ENCODE data around the gene HMGXB4. TPM values are rescaled to one million over a fixed set of nuclear protein-coding genes. Genes with fewer than 3 reads are reported as not detected.
A peak's percentile ranks its signal among the peaks of the same experiment; 100 is the strongest.

HMGXB4 gene
- total RNA-seq, 1 experiment from 2014 or later: 27.2 TPM

GRCh38 chr22:35225010-35225409 lies 32.3 kb upstream of the HMGXB4 start:
- Mint-ChIP-seq H3K27me3 (ENCODE audit: insufficient read depth, unreplicated experiment) (peaks cover 26% of the 10 kb centered on the region), H3K4me1 (ENCODE audit: insufficient read depth, unreplicated experiment) (no peaks in the 10 kb centered on the region), H3K27ac (ENCODE audit: low read depth, unreplicated experiment) (no peak overlapping the region), H3K36me3 (ENCODE audit: insufficient read depth, unreplicated experiment) (no peaks in the 10 kb centered on the region), H3K9me3 (ENCODE audit: unreplicated experiment) (no peaks in the 10 kb centered on the region), H3K4me3 (ENCODE audit: unreplicated experiment) (no peak overlapping the region)
- CTCF ChIA-PET: interaction anchor here (0.6 kb wide), 1 partner anchor 75 kb away, joined by 5 read pairs; no protein-coding TSS in a partner anchor
- no TSS peak for BruUV-seq (replicated peaks)
- TF ChIP-seq CTCF (IDR thresholded peaks at IDR 0.05; ENCODE audit: unreplicated experiment): no peak
- DNase-seq (ENCODE audit: unreplicated experiment): no peak
- POLR2A ChIA-PET: no interaction called here
- intact Hi-C loops (cut with micrococcal nuclease): no loop called here

DNA sequence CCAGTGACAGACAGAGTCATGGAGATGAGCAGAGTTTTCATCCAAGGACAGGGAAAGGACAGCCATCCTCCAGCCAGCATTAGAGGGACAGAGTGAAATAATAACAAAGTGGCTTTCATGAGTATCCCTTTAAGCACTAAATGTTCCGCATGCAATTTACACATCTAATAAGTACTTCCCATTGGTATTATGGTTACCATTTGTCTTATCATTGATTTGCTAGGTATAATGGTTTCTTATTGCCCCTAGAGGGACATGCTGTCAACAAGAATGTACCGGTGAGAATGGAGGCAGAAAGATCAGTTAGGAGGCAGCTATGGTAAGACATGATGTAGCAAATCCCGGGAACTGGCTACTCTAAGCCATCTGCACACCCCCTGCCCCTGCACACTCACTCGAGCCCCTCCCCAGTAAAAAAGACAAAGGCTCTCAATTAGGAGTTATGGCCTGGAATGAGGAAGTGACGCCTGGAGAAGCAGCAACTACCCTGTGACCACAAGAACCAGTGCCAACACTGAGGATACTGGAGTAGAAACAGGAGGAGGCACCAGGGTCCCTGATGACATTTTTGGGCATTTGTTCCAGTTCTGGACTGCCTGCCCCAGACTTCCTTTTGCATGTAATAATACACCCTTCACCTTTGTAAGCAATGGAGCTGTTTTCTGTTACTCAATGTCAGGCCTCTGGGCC lies 30.2 kb upstream of the HMGXB4 start:
- no peak for DNase-seq (ENCODE audit: unreplicated experiment)
- H3K27ac Mint-ChIP-seq (ENCODE audit: low read depth, unreplicated experiment): no peak overlapping the region
- no peaks in the 10 kb centered on the region for H3K36me3 Mint-ChIP-seq (ENCODE audit: insufficient read depth, unreplicated experiment)
- BruUV-seq (replicated peaks): no TSS peak
- no peak overlapping the region for H3K4me3 Mint-ChIP-seq (ENCODE audit: unreplicated experiment)
- H3K27me3 Mint-ChIP-seq (ENCODE audit: insufficient read depth, unreplicated experiment): peaks cover 34% of the 10 kb centered on the region
- CTCF ChIA-PET: interaction anchor here (1.3 kb wide), 1 partner anchor 1304 kb away, joined by 7 read pairs; no protein-coding TSS in a partner anchor
- intact Hi-C loops (cut with micrococcal nuclease): no loop called here
- no peaks in the 10 kb centered on the region for H3K9me3 Mint-ChIP-seq (ENCODE audit: unreplicated experiment)
- POLR2A ChIA-PET: no interaction called here
- H3K4me1 Mint-ChIP-seq (ENCODE audit: insufficient read depth, unreplicated experiment): no peaks in the 10 kb centered on the region
- no peak for TF ChIP-seq CTCF (IDR thresholded peaks at IDR 0.05; ENCODE audit: unreplicated experiment)

GRCh38 chr22:35229865-35230264 lies 27.4 kb upstream of the HMGXB4 start:
- TF ChIP-seq CTCF (IDR thresholded peaks at IDR 0.05; ENCODE audit: unreplicated experiment): no peak
- Mint-ChIP-seq H3K36me3 (ENCODE audit: insufficient read depth, unreplicated experiment) (no peaks in the 10 kb centered on the region), H3K27me3 (ENCODE audit: insufficient read depth, unreplicated experiment) (peaks cover 48% of the 10 kb centered on the region), H3K27ac (ENCODE audit: low read depth, unreplicated experiment) (no peak overlapping the region), H3K4me3 (ENCODE audit: unreplicated experiment) (no peak overlapping the region), H3K4me1 (ENCODE audit: insufficient read depth, unreplicated experiment) (no peaks in the 10 kb centered on the region), H3K9me3 (ENCODE audit: unreplicated experiment) (no peaks in the 10 kb centered on the region)
- BruUV-seq (replicated peaks): no TSS peak
- ChIA-PET CTCF (interaction anchor here (0.6 to 2.7 kb wide), 12 partner anchors 10 to 1929 kb away, joined by 3 to 19 read pairs (median 3); no protein-coding TSS in a partner anchor), POLR2A (no interaction called here)
- intact Hi-C loops (cut with micrococcal nuclease): loop anchor here (2.0 to 5.0 kb wide), 2 partner anchors 1711 to 1928 kb away; no protein-coding TSS in a partner anchor
- no peak for DNase-seq (ENCODE audit: unreplicated experiment)

GRCh38 chr22:35230417-35230816 lies 26.9 kb upstream of the HMGXB4 start:
- DNase-seq (ENCODE audit: unreplicated experiment): no peak
- POLR2A ChIA-PET: no interaction called here
- Mint-ChIP-seq H3K4me1 (ENCODE audit: insufficient read depth, unreplicated experiment) (no peaks in the 10 kb centered on the region), H3K36me3 (ENCODE audit: insufficient read depth, unreplicated experiment) (no peaks in the 10 kb centered on the region), H3K9me3 (ENCODE audit: unreplicated experiment) (no peaks in the 10 kb centered on the region), H3K4me3 (ENCODE audit: unreplicated experiment) (no peak overlapping the region), H3K27me3 (ENCODE audit: insufficient read depth, unreplicated experiment) (peaks cover 48% of the 10 kb centered on the region), H3K27ac (ENCODE audit: low read depth, unreplicated experiment) (no peak overlapping the region)
- TF ChIP-seq CTCF (IDR thresholded peaks at IDR 0.05; ENCODE audit: unreplicated experiment): no peak
- CTCF ChIA-PET: interaction anchor here (0.8 to 2.7 kb wide), 14 partner anchors 8 to 1929 kb away, joined by 3 to 19 read pairs (median 4); no protein-coding TSS in a partner anchor
- intact Hi-C loops (cut with micrococcal nuclease): loop anchor here (2.0 to 5.0 kb wide), 2 partner anchors 1712 to 1928 kb away; no protein-coding TSS in a partner anchor
- TSS peak; percentile 51 for BruUV-seq (replicated peaks)

Measured in MCF 10A (cell line).